ENCODE results near the gene IL17F.

The IL17F gene

GRCh38 chr6:52271852-52272460 lies 27.7 kb upstream of the IL17F start:
- WGBS, result 94% methylated on average over 9 of the region's 9 CpGs
- Histone ChIP-seq H3K36me3 (ENCODE audit: insufficient read depth, low read length) (peaks cover 99% of the 10 kb centered on the region), H3K4me1 (ENCODE audit: insufficient read depth, low read length) (no peaks in the 10 kb centered on the region), H3K27ac (ENCODE audit: low read depth, low read length) (no peak overlapping the region), H3K9me3 (ENCODE audit: insufficient read depth, low read depth, low read length) (no peaks in the 10 kb centered on the region), H3K9ac (ENCODE audit: low read depth, low read length) (no peak overlapping the region), H3K4me3 (ENCODE audit: low read length) (no peak overlapping the region), H3K27me3 (ENCODE audit: insufficient read depth, low read length) (no peaks in the 10 kb centered on the region)

DNA sequence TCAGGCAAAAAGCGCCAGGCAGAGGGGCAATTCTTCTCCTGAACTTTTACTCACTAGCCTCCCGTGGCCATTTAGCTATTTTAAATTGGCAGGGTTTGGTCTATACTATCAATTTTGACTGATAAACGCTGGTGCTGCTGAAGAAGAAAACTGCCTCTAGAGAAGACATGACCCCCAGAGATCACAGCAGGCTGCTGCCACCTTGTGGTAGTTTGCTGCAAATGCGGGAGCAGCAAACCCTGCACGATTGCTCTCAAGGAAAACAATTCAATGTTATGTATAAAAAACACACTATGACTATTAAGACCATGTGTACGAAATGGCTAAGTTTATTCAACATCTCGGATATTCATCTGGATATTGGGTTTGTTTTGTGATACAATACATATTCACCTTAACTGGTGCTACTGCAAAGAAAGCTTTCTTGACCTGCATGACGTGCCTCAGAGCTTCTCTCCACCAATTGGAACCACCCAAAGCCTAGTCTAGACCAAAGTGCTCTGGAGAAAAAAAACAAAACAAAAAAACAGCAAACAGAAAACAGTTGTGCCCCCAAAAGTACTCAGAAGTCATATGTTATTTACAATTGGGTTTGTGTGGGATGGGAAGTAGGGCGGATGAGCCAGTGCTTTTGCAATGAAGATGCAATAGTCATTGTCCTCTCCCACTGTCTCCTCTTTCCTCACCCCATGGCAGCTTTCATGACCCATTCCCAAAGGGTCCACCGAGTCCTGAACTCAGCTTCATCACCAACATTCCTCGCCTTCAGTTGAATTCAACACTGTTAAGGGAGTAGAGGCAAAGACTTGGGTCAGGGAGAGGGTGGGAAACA lies 19.6 kb upstream of the IL17F start:
- Histone ChIP-seq H3K27ac (ENCODE audit: low read depth, low read length) (no peak overlapping the region), H3K27me3 (ENCODE audit: insufficient read depth, low read length) (no peaks in the 10 kb centered on the region), H3K9me3 (ENCODE audit: insufficient read depth, low read depth, low read length) (no peaks in the 10 kb centered on the region), H3K4me1 (ENCODE audit: insufficient read depth, low read length) (no peaks in the 10 kb centered on the region), H3K4me3 (ENCODE audit: low read length) (no peak overlapping the region), H3K9ac (ENCODE audit: low read depth, low read length) (no peak overlapping the region), H3K36me3 (ENCODE audit: insufficient read depth, low read length) (peaks cover 84% of the 10 kb centered on the region)
- 83% methylated on average over 8 of the region's 11 CpGs for WGBS

DNA sequence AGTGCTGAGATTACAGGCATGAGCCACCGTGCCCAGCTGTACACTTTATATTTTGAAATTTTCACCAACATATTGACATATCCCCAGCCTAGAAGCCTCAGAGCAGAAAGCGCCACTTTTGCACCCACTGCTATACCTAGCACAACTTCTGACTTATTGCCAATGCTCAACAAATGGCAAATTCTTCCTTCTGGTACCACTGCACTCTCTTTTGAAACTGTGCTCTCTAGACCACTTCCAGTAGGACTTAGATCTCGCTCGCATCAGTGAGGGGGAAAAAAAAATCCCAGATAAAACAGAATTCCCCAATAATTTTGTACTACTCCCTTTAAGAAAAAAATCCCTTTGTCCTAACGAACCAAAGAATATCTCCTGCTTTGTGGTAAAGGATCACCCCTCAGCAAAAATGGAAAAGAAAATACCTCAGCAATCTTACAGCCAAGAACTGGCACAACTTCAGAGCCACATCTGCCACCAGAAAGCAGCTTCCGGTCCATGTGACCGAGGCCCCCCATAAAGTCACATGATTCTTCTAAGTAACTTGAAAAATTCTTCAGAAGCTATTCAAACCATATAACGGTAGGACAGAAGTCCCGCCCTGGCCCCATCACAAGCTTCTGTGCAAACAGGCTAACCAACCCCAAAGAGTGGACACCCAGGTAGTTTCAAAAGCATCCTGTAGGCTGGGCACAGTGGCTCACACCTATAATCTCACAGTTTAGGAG lies 18.5 kb upstream of the IL17F start:
- no peaks in the 10 kb centered on the region for H3K9me3 ChIP-seq (ENCODE audit: insufficient read depth, low read depth, low read length)
- H3K36me3 ChIP-seq (ENCODE audit: insufficient read depth, low read length), result peaks cover 72% of the 10 kb centered on the region
- H3K9ac ChIP-seq (ENCODE audit: low read depth, low read length), result no peak overlapping the region
- 96% methylated on average over 9 of the region's 9 CpGs for WGBS
- H3K27me3 ChIP-seq (ENCODE audit: insufficient read depth, low read length), result no peaks in the 10 kb centered on the region
- no peak overlapping the region for H3K27ac ChIP-seq (ENCODE audit: low read depth, low read length)
- no peaks in the 10 kb centered on the region for H3K4me1 ChIP-seq (ENCODE audit: insufficient read depth, low read length)
- no peak overlapping the region for H3K4me3 ChIP-seq (ENCODE audit: low read length)

DNA sequence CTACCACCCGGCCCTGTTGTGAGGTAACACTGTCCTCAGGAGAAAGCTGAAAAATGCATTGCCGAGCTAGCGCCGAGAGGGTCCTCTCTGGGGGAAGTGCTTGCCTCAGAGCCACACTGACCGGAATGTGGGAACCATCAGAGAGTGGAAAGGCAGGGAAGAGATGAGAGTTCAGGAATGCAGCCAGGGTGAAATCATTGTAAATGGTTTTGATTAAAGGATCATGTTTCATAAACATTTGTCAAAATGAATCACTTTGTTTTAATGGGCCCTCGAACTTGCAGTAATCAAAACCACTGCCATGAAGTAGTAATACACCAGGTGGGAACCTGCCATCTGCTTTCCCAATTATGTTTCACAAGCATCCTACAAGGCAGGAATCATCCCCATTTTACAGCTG lies 16.9 kb upstream of the IL17F start:
- no peak overlapping the region for H3K9ac ChIP-seq (ENCODE audit: low read depth, low read length)
- peaks cover 58% of the 10 kb centered on the region for H3K36me3 ChIP-seq (ENCODE audit: insufficient read depth, low read length)
- H3K9me3 ChIP-seq (ENCODE audit: insufficient read depth, low read depth, low read length), result no peaks in the 10 kb centered on the region
- H3K27me3 ChIP-seq (ENCODE audit: insufficient read depth, low read length), result no peaks in the 10 kb centered on the region
- 94% methylated on average over 6 of the region's 6 CpGs for WGBS
- H3K4me3 ChIP-seq (ENCODE audit: low read length), result no peak overlapping the region
- H3K27ac ChIP-seq (ENCODE audit: low read depth, low read length), result no peak overlapping the region
- H3K4me1 ChIP-seq (ENCODE audit: insufficient read depth, low read length), result no peaks in the 10 kb centered on the region

GRCh38 chr6:52260634-52261033 lies 16.3 kb upstream of the IL17F start:
- H3K36me3 ChIP-seq (ENCODE audit: insufficient read depth, low read length), result peaks cover 52% of the 10 kb centered on the region
- no peak overlapping the region for H3K9ac ChIP-seq (ENCODE audit: low read depth, low read length)
- H3K9me3 ChIP-seq (ENCODE audit: insufficient read depth, low read depth, low read length), result no peaks in the 10 kb centered on the region
- H3K27me3 ChIP-seq (ENCODE audit: insufficient read depth, low read length), result no peaks in the 10 kb centered on the region
- no peak overlapping the region for H3K4me3 ChIP-seq (ENCODE audit: low read length)
- 93% methylated on average over 3 of the region's 3 CpGs for WGBS
- no peak overlapping the region for H3K27ac ChIP-seq (ENCODE audit: low read depth, low read length)
- H3K4me1 ChIP-seq (ENCODE audit: insufficient read depth, low read length), result no peaks in the 10 kb centered on the region

GRCh38 chr6:52255434-52255833 lies 11.1 kb upstream of the IL17F start:
- H3K27ac ChIP-seq (ENCODE audit: low read depth, low read length), result no peak overlapping the region
- H3K4me1 ChIP-seq (ENCODE audit: insufficient read depth, low read length), result no peaks in the 10 kb centered on the region
- no peaks in the 10 kb centered on the region for H3K27me3 ChIP-seq (ENCODE audit: insufficient read depth, low read length)
- no peaks in the 10 kb centered on the region for H3K9me3 ChIP-seq (ENCODE audit: insufficient read depth, low read depth, low read length)
- H3K36me3 ChIP-seq (ENCODE audit: insufficient read depth, low read length), result 0 out of 2 replicates have a peak, but pooled peaks cover under 1% of the 10 kb centered on the region
- 90% methylated on average over 2 of the region's 2 CpGs for WGBS
- H3K4me3 ChIP-seq (ENCODE audit: low read length), result no peak overlapping the region
- H3K9ac ChIP-seq (ENCODE audit: low read depth, low read length), result no peak overlapping the region

DNA sequence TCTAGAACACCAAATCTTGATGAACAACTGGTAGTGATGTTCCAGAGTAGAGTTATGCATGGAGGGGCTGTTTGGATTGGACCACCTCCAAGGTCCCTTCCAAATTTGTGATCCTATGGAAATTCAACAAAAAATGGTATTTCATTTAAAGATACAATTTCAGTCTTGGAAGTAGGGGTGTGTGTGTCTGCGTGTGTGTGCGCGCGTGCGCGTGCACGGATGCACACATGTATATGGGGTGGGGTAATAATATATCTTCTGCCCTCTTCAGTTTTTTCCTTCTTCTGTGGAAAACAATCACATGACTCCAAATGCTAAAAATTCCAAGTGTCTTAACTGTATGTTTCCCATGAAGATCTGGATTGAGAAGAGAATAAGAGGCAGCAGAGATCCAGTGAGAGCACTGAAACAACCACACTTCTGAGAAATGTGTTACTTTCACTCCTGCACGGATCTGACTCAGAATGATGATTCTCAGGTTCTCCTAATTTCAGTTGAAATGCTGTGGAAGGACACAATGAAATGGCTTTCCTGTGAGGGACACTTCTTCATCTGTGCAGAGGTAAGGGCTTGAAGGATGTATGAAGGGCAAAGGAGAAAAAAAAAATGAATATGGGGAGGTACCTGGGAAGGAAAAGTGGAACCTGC lies 10.6 kb upstream of the IL17F start:
- over 99% methylated on average over 6 of the region's 8 CpGs for WGBS
- Histone ChIP-seq H3K36me3 (ENCODE audit: insufficient read depth, low read length) (no peaks in the 10 kb centered on the region), H3K27me3 (ENCODE audit: insufficient read depth, low read length) (no peaks in the 10 kb centered on the region), H3K9me3 (ENCODE audit: insufficient read depth, low read depth, low read length) (no peaks in the 10 kb centered on the region), H3K9ac (ENCODE audit: low read depth, low read length) (no peak overlapping the region), H3K4me1 (ENCODE audit: insufficient read depth, low read length) (no peaks in the 10 kb centered on the region), H3K4me3 (ENCODE audit: low read length) (no peak overlapping the region), H3K27ac (ENCODE audit: low read depth, low read length) (no peak overlapping the region)

DNA sequence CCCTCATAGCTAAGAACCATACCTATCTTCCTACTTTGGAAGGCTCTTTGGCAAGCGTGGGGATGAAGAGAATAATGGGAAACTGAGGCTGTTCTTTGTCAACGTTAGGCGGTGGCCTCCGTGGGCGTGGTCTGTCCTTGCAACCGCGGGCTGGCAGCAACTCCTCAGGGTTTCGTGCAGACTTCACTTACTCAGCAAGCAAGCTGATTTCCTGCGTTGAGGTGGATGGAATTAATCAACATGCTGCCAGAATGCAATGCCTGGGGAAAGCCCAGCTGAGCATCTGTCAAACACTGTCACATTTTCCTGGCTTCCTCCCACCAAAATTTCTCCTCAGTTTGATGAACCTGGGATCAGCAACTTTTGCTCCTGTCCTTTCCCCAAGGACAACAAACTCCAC lies 9.2 kb upstream of the IL17F start:
- WGBS, result 66% methylated on average over 9 of the region's 9 CpGs

GRCh38 chr6:52251113-52251512 lies 6.8 kb upstream of the IL17F start:
- Histone ChIP-seq H3K9ac (ENCODE audit: low read depth, low read length) (no peak overlapping the region), H3K4me1 (ENCODE audit: insufficient read depth, low read length) (no peaks in the 10 kb centered on the region), H3K9me3 (ENCODE audit: insufficient read depth, low read depth, low read length) (no peaks in the 10 kb centered on the region), H3K4me3 (ENCODE audit: low read length) (no peak overlapping the region), H3K27ac (ENCODE audit: low read depth, low read length) (no peak overlapping the region), H3K27me3 (ENCODE audit: insufficient read depth, low read length) (no peaks in the 10 kb centered on the region), H3K36me3 (ENCODE audit: insufficient read depth, low read length) (no peaks in the 10 kb centered on the region)

More for the DNA sequence above, 9.2 kb upstream of the IL17F start:
- H3K36me3 ChIP-seq (ENCODE audit: insufficient read depth, low read length), result no peaks in the 10 kb centered on the region
- H3K4me3 ChIP-seq (ENCODE audit: low read length), result no peak overlapping the region
- no peak overlapping the region for H3K27ac ChIP-seq (ENCODE audit: low read depth, low read length)
- H3K9ac ChIP-seq (ENCODE audit: low read depth, low read length), result no peak overlapping the region
- no peaks in the 10 kb centered on the region for H3K9me3 ChIP-seq (ENCODE audit: insufficient read depth, low read depth, low read length)
- no peaks in the 10 kb centered on the region for H3K27me3 ChIP-seq (ENCODE audit: insufficient read depth, low read length)
- no peaks in the 10 kb centered on the region for H3K4me1 ChIP-seq (ENCODE audit: insufficient read depth, low read length)

- H3K27ac ChIP-seq (ENCODE audit: low read depth, low read length), result no peak overlapping the region
- H3K27me3 ChIP-seq (ENCODE audit: insufficient read depth, low read length), result no peaks in the 10 kb centered on the region
- H3K9me3 ChIP-seq (ENCODE audit: insufficient read depth, low read depth, low read length), result no peaks in the 10 kb centered on the region
- no peak overlapping the region for H3K4me3 ChIP-seq (ENCODE audit: low read length)
- H3K36me3 ChIP-seq (ENCODE audit: insufficient read depth, low read length), result no peaks in the 10 kb centered on the region
- no peaks in the 10 kb centered on the region for H3K4me1 ChIP-seq (ENCODE audit: insufficient read depth, low read length)
- H3K9ac ChIP-seq (ENCODE audit: low read depth, low read length), result no peak overlapping the region
- 93% methylated on average over 2 of the region's 2 CpGs for WGBS
These were observed 4.8 kb upstream of the IL17F start for GRCh38 chr6:52249078-52249477.

DNA sequence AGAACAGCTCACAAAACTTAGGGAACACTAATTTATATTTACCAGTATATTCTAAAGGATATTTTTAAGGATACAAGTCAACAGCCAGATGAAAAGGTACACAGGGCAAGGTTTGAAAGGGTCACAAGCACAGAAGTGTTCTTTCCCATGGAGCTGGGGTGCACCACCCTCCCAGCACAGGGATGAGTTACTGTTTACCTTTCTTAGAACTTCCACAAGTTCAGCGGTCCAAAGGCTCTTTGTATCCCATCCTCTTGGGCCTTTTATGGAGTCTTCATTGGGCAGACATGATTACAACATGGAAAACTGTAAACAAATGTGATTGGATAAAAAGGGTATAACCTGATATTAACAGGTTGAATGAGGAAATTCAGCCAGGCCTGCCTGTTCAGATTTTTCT lies 1.1 kb upstream of the IL17F start:
- no peak overlapping the region for H3K4me3 ChIP-seq (ENCODE audit: low read length)
- 95% methylated on average over 1 of the region's 1 CpG for WGBS

More for the DNA sequence above, 1.1 kb upstream of the IL17F start:
- no peaks in the 10 kb centered on the region for H3K36me3 ChIP-seq (ENCODE audit: insufficient read depth, low read length)
- no peaks in the 10 kb centered on the region for H3K9me3 ChIP-seq (ENCODE audit: insufficient read depth, low read depth, low read length)
- H3K27ac ChIP-seq (ENCODE audit: low read depth, low read length), result no peak overlapping the region
- H3K4me1 ChIP-seq (ENCODE audit: insufficient read depth, low read length), result no peaks in the 10 kb centered on the region
- H3K27me3 ChIP-seq (ENCODE audit: insufficient read depth, low read length), result no peaks in the 10 kb centered on the region
- H3K9ac ChIP-seq (ENCODE audit: low read depth, low read length), result no peak overlapping the region
